T-helper 2 cell treated with Interferon-gamma antibody and Interleukin-4, amounts not matched to agents 100 ng/mL and 5 ng/mL, for 36 hours (primary cell): ENCODE measurements around the gene RHOBTB3. TPM values are rescaled to one million over a fixed set of nuclear protein-coding genes. Genes with fewer than 3 reads are reported as not detected.

Source experiments
- intact Hi-C: fragments of 100-400 bp; cut with micrococcal nuclease; formaldehyde crosslinking; loops from one replicate; pipeline ENCODE4 v1.15.1; 2023
- total RNA-seq: library from RNA; stranded (reverse); gene quantifications from 2 replicates; pipeline ENCODE4 v1.2.3, GENCODE V29; 2022

The RHOBTB3 gene
- total RNA-seq, 1 donor from 2014 or later, result 0.59 TPM

DNA sequence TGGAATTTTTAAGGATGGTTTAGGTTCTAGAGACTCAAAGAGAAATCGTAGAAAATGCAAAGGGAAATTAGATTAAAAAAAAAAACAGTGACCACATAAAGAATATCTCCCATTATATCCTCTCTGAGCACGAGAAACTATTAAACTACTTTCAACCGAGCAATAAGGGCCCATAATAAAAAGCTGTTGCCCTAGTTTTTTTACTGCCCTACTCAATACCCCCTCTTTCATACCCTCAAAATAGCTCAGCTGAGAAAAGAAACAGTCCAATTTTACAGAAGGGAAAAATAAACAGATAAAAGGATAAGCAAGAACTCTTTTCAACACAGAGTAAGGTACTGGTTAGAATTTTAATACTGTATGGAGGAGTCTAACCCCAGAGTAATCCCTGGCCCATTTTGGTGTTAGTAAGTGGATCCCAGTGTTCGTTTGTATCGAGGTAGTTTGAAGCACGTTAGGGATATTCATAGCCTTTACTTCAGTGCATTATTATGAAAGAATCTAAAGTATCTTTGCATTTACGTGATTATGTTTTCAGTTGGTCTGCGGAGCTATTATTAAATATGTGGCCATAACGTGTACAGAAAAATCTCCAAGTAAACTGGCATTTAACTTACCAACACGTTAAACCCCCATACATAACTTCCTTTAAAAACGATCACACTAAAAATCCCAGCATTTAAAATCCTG lies 980 bp upstream of the RHOBTB3 start:
- intact Hi-C loops, result loop anchor here (5.0 kb wide), 2 partner anchors 58 to 83 kb away; partner anchors contain the start of gene RFESD

DNA sequence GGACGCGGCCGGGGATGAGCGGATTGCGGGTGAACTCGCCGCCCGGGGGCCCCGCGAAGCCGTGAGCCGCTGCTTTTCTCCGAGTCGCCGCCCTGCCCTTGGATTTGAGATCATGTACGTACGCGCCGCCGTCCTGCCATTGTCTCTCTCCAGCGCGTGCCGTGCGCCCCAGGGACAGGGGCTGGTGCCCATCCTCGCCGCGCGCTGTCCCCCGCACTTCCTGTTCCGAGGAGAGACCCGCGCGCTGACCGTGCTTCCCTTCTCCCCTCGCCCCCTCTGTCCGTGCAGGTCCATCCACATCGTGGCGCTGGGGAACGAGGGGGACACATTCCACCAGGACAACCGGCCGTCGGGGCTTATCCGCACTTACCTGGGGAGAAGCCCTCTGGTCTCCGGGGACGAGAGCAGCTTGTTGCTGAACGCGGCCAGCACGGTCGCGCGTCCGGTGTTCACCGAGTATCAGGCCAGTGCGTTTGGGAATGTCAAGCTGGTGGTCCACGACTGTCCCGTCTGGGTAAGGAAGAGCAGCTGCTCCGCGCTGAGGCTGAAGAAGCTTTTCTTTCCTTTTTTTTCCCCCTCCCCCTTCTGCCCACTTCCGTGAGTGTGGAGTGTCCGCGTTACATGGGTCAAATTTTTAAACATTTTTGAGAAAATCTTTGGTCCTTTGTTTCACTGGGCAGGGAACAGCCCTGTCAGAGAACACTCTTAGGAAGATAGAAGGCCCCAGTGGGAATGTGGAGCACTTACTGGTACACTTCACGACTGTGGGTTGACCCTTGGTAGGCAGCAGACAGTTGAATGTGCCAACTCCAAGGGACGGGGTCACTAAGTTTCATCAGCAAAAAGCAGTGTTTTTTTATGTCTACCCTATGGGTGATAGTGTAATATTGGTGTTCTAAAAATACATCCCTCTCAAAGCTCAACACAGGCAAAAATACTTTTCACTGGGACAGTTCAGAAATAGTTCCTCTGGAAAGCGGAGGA lies 727 bp downstream of the RHOBTB3 start:
- intact Hi-C loops, result loop anchor here (5.0 kb wide), 2 partner anchors 60 to 85 kb away; partner anchors contain the start of gene RFESD

DNA sequence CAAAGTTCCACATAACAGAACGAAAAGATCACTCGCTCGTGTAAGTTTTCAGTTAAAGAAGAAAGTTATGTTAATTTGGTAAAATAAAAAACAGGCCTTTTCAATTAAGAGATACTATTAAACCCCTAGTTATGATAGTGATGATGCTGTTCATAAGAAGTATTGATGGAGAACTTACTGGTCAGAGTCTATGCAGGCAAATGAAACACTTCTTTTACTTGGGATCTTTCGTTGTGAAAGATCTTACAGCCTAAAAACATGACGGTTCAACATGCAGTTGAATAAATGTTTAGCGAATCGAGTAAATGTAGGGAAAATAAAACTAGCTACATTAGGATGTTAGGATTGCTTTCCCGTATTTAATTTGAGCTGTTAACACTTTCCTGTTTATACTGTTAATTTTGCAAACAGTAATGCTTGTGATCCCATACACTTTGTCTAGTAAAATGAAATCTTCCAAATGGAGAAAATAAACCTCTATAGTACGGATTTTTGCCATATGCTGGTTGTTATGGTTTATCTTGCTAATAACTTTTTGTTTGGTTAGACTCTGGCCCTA lies 2.0 kb downstream of the RHOBTB3 start:
- intact Hi-C loops, result loop anchor here (5.0 kb wide), 2 partner anchors 61 to 86 kb away; partner anchors contain the start of gene RFESD

DNA sequence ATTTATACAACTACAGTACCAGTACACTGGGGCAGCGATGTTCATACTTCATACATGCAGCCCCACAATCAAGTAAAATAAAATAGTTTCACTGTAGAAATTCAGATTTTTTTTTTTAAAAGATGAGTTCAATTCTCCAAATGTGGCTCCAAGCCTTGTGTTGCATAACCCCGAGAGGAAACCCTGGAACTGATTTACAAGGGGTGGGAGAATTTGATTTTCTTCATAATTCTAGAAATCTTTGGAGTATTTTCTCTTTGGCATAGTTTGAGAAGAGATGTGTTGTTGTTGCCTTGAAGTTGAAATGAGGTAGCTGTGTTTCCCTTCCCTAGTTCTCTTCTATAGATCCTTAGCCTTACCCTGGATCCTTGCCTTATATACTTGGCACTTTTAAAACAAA lies 3.1 kb downstream of the RHOBTB3 start:
- intact Hi-C loops, result loop anchor here (5.0 kb wide), 2 partner anchors 62 to 87 kb away; partner anchors contain the start of gene RFESD

DNA sequence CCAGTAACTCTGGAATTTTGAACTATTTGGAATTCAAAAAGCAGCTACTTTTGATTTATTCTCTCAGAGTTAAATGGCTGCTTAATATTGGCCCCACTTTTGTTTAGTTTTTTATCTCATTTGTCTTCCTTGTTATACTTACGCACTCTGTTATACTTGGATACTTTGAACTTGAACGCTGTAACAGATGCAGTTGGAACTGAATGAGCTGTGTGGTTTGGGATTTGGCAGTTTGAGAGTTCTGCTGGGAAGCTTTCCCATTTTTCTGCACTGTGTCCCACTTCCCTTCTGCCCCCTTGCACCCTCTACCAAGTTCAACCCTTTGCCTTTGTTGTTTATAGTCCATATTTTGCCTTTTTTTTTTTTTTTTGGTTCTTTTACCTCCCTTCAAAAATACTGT lies 3.8 kb downstream of the RHOBTB3 start:
- intact Hi-C loops, result loop anchor here (5.0 kb wide), 2 partner anchors 63 to 88 kb away; partner anchors contain the start of gene RFESD

DNA sequence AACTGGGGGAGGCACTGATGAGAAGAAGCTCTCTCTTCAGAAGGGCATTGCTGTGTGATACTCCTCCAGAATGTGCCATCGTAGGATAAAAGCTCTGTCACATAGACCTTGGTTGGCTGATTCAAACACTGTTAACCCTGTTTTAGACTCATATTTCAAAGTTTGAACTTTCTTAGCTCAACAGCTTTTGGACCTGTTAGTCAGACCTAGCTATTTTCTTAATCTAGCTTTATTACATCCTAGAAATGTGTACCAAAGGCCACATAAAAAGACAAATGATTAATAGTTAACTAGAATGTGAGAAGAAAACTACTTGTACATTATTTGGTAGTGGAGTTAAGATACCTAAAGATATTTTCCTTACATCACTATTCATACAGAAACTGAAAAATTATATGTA lies 4.3 kb downstream of the RHOBTB3 start:
- intact Hi-C loops, result no loop called here

DNA sequence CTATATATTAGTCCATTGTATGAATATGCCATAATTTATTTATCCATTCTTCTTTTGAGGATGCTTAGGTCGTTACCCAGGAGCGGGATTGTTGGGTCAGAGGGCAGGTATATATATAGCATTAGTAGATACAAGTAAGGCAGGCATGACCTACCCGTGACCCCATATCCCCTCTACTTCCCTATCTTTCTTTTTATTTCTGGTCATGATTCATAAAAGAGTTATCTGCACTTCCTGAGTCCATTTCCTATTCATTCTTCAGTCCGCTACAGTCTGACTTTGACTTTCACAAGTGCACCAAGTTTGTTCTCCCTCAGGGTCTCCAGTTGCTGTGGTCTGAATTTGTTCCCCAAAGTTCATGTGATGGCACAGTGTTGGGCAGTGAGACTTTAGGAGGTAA lies 6.9 kb downstream of the RHOBTB3 start:
- intact Hi-C loops, result no loop called here

DNA sequence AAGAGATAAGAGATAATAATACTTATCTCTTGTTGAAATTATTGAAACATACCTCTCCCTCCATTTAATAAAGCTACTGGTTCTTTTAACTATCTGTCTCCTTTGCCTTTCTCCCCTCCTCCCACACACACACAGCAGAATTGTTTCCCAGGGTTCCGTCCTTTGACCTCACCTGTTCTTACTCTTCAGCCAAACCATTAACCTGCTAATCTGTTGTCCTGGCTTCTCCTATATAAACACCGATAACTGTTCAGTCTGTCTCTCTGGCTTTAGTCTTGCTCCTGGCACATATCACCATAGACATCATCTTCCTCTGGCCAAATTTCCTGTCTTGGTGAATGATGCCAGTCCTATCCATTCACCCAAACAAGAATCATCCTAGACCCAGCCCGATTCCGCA lies 7.7 kb downstream of the RHOBTB3 start:
- intact Hi-C loops, result no loop called here

DNA sequence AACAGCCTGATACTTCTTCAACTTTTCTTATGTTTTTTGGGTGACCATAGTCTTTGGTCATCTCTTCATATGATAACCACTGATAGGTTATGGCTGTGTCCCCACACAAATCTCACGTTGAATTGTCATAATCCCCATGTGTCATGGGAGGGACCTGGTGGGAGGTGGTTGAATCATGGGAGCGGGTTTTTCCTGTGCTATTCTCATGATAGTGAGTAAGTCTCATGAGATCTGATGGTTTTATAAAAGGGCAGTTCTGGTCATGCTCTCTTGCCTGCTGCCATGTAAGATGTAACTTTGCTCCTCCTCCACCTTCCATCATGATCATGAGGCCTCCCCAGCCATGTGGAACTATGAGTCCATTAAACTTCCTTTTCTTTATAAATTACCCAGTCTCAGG lies 8.7 kb downstream of the RHOBTB3 start:
- intact Hi-C loops, result no loop called here

DNA sequence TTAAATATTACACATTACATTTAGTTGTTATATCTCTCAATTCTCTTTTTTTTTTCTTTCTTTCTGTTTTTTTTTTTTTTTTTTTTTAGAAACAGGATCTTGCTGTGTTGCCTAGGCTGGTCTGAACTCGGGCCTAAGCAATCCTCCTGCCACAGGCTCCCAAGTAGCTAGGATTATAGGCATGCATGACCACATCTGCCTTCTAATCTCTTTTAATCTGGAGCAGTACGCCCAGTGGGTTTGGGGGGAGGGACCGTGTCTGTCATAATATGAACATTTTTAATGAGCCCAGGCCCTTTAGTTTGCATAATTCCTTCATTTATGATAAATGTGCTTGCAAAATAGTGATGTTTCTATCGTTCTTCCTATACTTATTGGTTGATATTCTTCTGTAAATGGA lies 10.3 kb downstream of the RHOBTB3 start:
- intact Hi-C loops, result no loop called here

DNA sequence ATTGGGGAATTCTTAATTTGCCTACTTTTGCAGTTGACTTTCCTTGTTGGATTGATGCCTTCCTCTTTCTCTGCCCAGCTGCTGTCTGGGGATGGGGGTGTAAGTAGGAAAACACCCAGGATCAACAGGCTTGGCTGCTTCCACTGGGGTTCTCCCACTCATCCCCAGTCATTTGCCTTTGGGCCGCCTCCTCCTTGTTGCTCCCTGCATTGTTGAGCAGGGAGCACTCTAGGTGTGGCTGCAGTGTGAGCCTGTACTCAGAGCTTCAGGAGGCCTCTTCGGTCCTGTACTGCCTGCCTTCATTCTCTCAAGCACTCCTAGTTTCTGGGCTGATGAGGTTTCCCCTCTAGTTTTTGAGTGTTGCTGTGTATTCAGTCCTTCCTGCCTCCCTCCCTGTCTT lies 12.1 kb downstream of the RHOBTB3 start:
- intact Hi-C loops, result no loop called here

DNA sequence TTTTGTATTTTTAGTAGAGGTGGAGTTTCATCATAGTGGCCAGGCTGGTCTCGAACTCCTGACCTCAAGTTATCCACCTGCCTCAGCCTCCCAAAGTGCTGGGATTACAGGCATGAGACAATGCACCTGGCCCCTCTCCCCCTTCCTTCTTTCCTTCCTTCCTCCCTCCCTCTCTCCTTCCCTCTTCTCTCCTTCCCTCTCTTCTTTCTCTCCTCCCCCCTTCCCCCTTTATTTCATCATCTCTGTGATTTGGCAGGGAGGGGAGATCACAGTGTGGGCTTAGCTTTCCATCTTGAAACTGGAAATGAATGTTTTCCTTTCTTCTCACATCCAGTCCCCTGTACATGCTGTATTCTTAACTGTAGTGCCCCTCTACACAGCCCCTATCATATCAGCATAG lies 12.7 kb downstream of the RHOBTB3 start:
- intact Hi-C loops, result no loop called here

DNA sequence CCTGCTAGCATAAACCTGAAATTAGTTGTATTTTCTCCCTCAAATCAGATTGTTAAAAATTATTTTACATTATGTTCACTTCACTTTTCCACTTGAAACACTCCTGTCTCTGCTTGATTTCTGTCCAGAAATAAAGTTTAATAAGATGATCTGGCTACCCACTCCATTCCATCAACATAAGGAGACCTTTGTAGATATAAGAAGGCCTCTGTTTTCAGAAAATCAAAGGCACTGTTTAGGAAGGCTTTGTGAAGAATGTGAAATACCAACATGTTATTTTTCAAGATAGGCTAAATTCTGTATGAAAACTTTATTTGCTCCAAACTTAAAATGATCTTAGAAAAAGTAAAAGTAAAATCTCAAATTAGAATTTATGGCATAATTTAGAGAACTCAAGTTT lies 15.1 kb downstream of the RHOBTB3 start:
- intact Hi-C loops, result no loop called here

DNA sequence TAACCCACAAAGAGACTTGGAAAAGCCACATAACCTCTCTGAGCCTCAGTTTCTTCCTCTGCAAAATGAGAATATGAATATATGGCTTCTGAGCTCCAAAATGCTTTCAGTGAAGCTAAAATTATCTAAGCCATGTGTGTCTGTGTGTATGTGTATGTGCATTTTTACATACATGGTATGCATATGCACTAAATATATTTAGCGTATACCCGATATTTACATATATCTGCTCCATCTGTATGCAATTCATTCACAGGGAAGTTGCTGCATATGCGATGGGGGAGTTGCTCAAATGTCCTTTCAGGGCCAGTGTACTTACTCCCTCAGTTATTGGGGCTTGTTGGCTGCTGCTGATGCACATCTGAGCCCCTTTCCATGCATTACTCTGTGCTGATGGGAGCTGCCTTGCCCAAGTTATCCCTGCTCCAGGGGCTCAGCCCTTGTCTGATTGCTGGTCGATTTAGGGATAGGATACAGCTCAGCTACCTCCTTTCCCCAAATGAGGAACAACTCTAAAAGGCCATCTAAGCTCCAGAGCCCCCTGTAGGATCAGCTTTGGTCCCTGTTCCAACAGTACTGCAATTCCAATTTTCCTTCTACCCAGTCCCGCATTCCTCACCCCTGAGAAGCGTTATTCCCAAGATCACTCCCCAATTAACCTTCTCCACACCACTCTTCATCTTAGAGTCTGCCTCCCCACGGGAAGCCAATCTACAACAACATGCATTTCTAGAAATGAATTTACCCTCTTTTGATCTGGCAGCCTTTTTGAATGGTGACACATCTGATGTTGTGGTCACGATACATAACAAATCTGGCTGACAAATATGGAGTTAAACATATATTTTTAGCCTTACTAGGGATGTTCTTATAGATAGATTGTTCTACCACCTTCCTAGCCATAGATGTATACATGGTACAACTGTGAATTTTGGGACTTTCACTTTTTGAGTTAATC lies 15.9 kb downstream of the RHOBTB3 start:
- intact Hi-C loops, result no loop called here

DNA sequence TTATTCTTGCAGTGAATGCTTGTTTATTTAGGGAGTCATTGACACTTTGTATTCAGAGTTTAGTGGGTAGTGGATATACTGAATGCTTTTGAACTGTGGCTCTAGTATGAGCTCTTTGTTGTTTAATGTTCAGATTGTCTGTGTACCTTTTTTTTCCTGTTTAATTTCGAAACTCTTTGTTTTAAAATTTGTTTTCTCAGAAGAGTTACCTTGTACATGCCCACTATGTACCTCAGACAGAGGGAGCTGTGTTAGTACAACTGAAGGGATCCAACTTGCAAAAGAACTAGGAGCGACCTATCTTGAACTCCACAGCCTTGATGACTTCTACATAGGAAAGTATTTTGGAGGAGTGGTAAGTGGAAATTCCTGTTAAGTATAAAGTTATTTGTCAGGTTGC lies 17.0 kb downstream of the RHOBTB3 start:
- intact Hi-C loops, result no loop called here

DNA sequence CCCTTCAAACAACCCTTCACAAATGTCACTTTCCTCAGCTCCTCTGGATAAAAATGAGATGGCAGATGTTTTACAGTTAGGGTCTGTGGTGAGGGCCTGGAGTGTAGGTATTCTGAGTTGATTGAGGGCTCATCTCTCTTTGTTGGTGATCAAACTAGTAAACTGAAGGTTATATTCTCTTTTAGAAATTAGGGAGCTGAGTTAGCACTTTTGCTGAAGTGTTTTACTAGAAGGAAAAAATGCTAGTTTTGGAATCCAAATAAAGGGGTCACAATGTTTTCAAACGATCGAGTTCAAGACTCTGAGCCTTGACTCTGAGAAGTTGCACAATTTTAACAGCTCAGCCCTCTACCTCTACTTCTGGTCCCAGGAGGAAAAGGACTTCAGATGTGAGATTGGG lies 23.4 kb downstream of the RHOBTB3 start:
- intact Hi-C loops, result no loop called here

DNA sequence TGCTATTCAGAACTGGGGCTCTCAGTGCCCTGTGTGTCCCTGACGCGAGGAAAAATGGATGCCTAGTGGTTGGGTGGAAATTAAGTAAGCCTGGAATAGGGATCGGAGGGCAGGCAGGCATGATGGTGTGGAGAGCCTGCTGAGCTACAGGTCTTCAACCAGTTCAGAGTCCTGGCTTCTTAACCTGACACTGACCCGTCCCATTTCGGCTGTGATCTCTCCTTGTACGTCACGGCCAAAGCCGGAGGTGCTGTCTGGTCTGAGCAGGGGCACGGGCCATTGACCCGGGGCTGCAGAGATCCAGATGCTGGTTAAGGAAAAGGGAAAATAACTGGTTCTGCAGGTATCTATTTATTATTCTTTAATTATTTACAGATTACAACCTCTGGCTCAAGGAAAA lies 27.9 kb downstream of the RHOBTB3 start:
- intact Hi-C loops, result no loop called here

DNA sequence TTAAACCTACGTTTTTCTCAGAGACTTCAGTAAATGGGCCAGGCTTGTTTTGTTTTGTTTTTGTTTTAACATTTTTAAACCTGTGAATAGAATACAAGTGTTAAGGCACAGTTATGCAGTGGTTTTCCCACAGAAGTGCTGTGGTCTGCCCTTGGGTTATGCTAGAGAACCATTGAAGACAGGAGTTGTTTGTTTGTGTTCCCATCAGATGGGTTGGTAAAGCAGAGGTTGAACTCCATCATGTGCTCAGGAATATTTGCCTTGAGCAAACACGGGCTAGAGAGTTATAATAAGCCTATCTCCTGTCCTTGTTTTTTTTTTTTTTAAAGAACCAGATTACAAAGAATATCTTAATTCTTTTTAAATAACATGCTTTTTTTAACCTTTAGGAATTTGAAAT lies 28.5 kb downstream of the RHOBTB3 start:
- intact Hi-C loops, result loop anchor here (2.0 to 10.0 kb wide), 5 partner anchors 21 to 205 kb away; partner anchors contain the start of genes ARSK, RFESD and SKIC3

DNA sequence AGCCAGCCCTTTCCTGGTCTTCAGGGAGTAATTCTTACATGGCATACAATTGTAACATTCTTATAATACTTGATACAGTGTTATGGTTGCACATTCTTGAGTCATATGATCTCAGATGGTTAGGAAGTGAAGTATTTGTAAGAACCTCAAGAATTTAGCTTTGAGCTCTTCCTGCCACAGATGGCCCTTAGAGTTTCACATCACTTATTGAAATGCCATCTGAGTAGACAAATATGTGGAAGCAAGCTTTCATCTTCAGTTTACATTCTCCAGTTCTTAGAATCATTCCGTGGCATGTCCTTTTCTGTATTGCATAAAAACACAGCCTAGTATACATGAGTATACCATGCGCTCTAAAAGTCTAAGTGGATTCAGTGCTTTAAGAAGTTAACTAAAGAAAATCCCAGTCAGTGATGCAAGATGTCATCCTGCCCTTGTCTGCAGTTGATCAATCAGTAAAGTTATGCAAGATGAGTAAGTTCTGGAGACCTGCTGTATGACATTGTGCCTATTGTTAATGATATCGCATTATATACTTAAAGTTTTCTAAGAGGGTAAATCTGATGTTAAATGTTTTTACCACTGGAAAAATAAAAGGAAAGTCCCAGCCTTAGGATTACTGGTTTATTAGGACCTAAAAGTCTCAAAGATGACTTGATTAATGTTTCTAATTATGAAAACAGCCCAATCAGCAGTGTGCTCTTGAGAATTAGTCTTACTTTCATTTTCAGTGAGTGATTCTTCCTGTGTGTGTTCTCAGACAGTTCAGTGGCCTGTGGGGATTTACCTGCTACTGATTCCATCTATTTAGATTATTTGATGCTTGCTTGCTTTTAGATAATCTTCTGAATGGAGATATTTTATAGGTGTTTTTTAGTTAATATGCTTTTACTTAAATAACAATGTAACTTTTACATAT lies 29.4 kb downstream of the RHOBTB3 start:
- intact Hi-C loops, result loop anchor here (2.0 to 10.0 kb wide), 5 partner anchors 20 to 206 kb away; partner anchors contain the start of genes ARSK, RFESD and SKIC3
